Dermis microvascular lymphatic vessel endothelial cell (primary cell): ENCODE data around the gene ANXA6. TPM values are rescaled to one million over a fixed set of nuclear protein-coding genes. Genes with fewer than 3 reads are reported as not detected.
"Not testable (repeated sequence)": the region's sequence is repeated elsewhere in the genome, so short reads cannot be mapped to it uniquely, and the experiment has no call there.

ENCODE experiments used
- DNase-seq, 2 donors: peaks; one replicate each; pipeline versions ENCODE4 v3.0.0 to v3.0.0-alpha.2; 2010; ENCODE audit warnings: low read depth in 2 of 2
- total RNA-seq: library from RNA; depleted of rRNA; stranded (reverse); fragments of >200 nt; gene quantifications from 2 replicates; pipeline ENCODE4 v1.2.1, GENCODE V29; 2014

Gene ANXA6
- total RNA-seq, 1 donor from 2014 or later: 68.2 TPM

DNA sequence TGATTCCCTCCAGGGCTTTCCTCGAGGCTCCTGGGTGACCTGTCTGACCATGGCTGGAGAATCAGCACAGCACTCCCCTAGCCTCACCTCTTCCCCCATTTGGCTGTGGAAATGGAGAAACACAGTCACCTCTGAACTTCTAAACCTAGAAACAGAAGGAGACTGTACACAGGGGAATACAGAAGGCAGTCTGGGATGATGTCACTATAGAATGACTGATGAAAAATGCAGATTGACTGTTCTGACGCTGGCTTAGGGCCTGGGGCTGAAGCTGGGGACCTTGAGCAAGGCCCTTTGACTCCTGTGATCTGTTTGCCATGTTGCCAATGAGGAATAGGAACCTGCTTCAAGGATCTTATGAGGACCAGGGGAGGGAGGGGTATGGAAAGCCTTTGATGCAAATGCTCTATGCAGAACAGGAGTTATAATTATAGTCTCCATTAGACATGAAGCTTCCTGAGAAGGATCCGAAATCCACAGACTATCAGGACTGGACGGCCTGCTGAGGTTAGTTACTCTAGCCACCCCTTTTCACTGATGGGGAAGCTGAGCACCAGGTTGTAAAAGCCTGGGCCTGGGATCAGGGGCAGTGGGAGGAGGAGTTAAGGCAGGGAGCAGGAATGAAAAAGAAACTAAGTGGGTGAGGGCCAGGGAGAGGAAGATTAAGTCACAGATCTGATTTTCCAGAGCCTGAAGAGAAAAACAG, 24.4 kb upstream of the ANXA6 start:
- DNase-seq: no peak

GRCh38 chr5:151180291-151180690, 22.7 kb upstream of the ANXA6 start:
- no peak for DNase-seq

DNA sequence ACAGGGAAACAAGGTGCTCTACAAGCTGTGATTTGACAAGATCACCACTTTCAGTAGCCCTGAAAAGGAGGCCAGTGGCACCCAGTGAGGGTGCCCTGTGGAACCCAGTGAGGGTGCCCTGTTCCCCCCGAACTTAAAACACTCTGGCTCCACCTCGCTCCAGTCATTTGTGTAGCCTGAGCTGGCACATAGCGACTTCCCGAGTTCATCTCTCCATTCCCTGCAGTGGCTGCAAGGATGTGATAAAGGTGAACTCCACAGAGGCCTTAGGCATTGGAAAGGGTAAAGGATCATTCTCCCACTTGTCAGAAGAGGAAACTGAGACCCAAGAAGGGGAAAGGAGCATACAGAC, 21.9 kb upstream of the ANXA6 start:
- DNase-seq: no peak

- no peak for DNase-seq
These were observed 21.4 kb upstream of the ANXA6 start for GRCh38 chr5:151178777-151179488.

- DNase-seq: no peak
These were observed 20.8 kb upstream of the ANXA6 start for GRCh38 chr5:151178372-151178771.

DNA sequence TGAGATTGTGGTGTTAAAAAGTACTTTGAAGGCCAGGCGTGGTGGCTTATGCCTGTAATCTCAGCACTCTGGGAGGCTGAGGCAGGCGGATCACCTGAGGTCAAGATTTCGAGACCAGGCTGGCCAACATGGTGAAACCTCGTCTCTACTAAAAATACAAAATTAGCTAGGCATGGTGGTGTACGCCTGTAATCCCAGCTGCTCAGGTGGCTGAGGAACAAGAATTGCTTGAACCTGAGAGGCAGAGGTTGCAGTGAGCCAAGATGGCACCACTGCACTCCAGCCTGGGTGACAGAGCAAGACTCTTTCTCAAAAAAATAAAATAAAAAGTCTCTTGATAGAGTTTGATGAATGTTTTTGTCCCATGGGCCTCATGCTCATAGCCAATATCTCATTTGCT, 18.7 kb upstream of the ANXA6 start:
- not testable (repeated sequence) for DNase-seq

DNA sequence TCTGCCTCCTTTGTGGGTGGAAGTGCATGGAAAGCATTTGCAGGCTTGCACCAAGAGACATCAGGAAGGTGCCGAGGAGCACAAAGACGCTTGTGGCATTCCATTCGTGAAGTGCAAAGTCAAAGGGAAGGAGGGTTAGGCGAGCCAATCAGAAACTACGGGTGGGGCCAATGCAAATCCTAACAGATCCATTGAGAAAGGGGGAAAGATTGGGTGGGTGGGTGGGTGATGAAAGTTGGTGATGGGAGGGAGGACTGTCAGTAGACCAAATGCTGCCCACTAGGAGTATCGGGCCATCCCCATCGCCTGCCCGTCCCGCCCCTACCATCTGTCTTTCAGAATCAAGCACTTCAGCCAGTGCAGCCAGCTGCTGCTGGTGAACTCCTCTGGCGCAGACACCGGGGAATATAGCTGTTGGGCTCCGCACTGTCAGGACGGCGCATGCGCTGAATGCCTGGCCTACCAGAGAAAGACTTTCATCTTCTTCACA, 17.1 kb upstream of the ANXA6 start:
- no peak for DNase-seq

DNA sequence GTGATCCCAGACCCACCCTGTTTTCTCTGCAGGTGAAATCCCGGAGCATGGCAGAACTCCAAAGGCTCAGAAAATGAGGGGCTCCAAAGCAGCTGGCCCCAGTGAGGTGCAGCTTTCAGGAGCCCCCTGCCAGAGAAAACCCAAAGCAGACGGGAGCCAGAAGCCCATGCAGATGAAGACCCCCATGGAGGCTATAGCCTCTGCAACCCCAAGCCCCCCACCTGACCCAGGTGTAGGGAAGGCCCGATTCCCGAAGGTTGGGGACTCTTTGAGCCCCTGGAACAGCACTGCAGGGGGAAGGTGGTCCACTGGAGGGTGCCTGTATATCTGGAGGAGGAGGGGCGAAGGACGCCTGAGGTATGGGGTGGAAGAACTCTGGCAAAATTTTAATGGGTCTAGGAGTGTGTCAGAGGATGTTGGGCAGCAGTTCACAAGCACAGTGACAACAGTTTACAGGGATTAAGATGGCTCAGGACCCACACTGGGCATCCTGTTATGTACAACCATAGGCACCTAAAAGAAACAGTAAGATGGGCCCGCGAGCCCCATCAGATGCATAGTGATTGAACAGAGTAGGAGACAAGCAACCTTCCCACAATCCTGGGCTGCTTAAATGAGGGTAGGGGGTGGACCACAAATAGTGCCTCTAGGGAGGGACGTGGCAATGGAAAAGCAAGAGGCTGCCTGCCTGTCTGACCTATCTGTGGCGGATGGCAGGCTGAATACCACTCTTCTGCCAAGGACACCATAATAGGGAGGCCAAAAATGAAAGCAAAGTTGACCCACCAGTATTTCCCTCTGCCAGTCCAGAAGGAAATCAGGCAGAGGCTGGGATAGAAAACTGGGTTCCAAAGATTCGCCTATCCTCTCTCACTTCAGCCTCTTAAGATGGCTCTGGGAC, 16.4 kb upstream of the ANXA6 start:
- DNase-seq: no peak

DNA sequence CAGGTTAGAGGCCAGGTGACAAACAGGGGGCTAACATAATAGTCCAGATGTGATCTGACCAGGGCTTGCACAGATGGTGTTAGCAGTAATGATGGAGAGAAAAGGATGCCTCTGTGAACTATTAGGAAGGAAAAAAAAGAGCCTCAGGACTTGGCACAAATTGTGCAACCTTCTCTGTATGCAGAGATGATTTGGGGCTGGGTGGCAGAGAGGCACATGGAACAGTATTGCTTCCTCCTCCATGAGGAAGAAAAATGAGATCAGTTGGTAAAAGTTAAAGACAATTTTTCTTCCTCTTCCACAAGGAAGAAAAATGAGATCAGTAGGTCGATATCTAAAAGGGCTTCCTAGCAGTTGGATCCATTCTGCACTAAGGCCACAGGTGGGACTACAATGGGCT, 13.9 kb upstream of the ANXA6 start:
- no peak for DNase-seq

DNA sequence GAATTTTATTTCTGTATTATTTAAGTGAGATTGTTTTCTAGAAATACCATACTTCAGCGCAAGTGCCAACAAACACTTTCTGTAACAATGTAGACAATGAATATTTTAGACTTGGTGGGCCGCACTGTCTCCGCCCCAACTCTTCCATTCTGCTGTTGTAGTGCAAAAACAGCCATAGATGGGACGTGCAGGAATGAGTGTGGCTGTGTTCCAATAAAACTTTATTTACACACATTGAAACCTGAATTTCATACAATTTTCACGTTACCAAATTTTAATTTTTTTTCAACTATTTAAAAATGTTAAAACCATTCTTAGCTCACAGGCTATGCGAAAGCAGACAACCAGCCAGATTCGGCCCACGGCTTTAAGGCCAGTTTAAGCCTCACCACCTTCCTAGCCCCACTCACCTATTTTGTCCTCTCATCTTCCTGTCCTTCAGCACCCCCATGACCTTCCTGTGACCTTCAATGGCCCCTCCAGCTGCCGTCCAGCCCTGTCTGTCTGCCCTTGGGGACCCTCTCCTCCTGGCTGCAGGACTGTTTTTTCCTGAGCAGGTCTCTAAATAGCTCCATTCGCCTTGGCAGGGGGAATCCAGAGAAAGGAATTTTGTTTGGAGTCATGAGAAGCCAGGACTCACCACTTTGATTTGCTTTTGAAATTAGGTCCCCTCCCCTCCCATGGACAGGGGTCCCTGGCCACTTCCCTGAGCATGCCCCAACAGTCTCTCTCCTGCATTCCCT, 11.2 kb upstream of the ANXA6 start:
- DNase-seq: no peak

- DNase-seq: no peak
These were observed 9.4 kb upstream of the ANXA6 start for GRCh38 chr5:151167022-151167421.

- DNase-seq: peak; percentile 43 to 79
These were observed 7.3 kb upstream of the ANXA6 start for GRCh38 chr5:151164687-151165392.

DNA sequence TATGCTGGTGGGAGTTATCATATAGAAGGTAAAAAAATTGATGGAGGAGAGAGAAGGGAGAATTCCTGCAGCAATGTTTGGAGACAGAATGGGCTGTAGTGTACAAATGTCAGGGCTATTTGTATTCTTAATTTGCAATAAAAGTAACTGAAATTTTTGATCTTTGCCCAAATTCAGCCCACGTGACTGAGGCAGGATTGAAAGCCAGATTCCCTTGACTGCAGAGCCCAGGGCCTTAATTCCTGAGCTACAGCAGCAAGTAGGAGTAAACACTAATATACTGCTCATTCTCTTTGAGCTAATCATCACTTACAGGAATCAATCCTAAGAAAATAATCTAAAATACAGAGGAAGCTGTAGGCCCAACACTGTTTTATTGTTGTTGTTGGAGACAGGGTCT, 5.2 kb upstream of the ANXA6 start:
- DNase-seq: no peak

DNA sequence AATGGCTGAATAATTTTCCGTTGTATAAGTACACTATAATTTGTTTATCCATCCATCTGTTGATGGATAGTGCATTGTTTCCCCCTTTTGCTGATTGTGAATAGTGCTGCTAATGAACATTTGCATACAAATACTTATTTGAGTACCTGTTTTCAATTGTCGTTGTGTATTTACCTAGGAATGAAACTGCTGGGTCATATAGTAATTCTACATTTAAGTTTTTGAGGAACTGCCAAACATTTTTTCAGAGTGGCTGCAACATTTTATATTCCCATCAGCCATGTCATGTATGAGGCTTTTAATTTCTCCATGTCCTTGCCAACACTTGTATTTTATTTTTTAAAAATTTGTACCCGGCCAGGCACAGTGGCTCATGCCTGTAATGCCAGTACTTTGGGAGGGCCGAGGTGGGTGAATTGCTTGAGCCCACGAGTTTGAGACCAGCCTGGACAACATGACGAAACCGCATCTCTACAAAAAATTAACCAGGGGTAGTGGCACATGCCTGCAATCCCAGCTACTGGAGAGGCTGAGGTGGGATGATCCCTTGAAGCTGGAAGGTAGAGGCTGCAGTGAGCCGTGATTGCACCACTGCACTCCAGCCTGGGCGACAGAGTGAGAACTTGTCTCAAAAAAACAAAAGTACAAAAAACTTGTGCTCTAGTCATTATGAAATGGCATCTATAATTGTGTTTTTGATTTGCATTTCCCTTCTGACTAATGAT, 2.2 kb upstream of the ANXA6 start:
- DNase-seq: no peak

- no peak for DNase-seq
These were observed 695 bp upstream of the ANXA6 start for GRCh38 chr5:151158287-151158661.

DNA sequence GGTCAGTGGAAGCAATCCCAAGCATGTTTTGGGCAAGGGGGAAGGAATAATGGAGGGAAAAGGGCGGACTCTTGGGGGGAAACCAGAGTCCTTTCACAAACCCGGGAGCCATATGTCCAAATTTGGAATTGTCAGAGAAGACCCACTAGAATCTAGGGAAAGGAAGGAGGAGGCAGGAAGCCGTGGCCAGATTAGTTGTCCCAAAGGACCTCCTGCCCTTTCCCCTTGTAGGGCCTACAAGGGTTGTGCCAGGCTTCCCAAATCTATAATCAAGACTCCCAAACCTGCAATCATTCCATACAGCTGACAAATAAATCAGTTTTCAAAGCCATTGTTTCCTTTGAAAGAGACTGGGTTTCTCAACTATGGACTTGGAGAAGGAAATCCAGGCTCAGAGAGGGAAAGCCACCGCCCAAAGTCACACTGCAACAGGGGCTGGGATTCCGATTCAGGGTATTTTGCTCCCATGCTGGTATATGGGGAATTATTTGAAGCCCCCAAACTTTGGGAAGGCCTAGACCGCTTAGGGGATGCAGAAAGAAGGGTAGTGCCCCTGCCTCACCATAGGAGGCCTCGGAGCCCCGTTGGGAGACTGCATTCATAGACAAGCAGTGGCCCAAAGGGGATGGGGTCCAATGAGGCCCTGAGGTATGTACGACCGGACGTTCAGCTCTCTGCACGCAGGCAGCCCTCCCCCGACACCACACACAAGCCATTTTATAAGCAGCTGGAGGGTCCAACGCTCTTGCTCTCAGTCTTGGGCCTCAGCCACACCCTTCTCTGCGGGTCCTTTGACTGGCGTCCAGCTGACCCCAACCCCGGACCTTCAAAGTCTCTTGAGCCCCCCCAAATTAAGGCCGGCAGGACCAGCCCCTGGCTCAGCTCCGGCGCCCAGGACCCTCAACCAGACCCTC, 815 bp downstream of the ANXA6 start:
- peak in 1 of 2 donors; percentile 21 for DNase-seq

DNA sequence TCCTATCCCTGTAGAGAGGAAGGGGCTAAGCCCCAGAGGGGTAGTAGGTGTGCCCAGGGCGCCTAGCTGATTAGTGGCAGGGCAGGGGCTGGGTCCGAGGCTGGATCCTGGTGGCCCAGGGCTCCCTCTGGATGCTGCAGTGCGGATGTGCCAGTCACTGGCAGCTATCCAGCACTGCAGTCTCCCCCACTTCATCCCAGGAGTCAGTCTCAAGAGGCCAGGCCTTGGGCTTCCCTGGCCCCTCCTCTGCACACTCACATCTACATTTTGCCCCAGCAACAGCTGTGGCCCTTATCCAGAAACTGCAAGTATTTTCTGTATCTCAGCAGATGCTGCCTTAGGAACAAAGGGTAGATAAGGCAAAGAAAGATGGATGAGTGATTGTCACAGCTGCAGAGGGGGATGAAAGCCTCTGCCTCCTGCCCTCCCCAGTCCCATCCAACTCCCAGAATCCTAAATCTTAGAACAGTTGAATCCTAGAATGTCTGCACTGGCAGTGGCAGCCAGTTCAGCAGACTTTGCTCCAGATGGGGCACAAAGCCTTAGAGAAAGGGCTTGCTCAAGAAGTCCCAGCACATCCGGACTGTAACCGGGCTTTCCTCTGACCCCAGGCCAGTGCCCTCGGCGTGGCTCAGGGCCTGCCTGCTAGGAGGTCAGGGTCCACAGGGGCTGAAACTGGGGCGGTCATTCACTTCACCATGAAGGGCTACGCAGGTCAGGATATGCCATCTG, 1.6 kb downstream of the ANXA6 start:
- no peak for DNase-seq
